Spinal cord (tissue), 10 donors: Measurements from ENCODE around the gene CST7. TPM values are rescaled to one million over a fixed set of nuclear protein-coding genes. Genes with fewer than 3 reads are reported as not detected.
"Not testable (repeated sequence)": the region's sequence is repeated elsewhere in the genome, so short reads cannot be mapped to it uniquely, and the experiment has no call there.

Source experiments
- DNase-seq, 6 donors: peaks; one replicate each; pipeline versions ENCODE4 v3.0.0 to v3.0.0-alpha.2; 2013 to 2015; ENCODE audit warnings: low spot score in 6 of 6, low read depth in 4 of 6
- H3K27ac ChIP-seq: one replicate; pipeline ENCODE4 v1.5.1; 2013; ENCODE audit warnings: low read depth, low read length, control low read depth
- H3K27me3 ChIP-seq: one replicate; pipeline ENCODE4 v1.6.1; 2013; ENCODE audit warnings: low read length; ENCODE audit not compliant: control insufficient read depth, insufficient read depth
- H3K36me3 ChIP-seq: one replicate; pipeline ENCODE4 v1.6.1; 2013; ENCODE audit warnings: low read length; ENCODE audit not compliant: control insufficient read depth, insufficient read depth
- H3K4me1 ChIP-seq: one replicate; pipeline ENCODE4 v1.6.1; 2013; ENCODE audit warnings: low read length; ENCODE audit not compliant: control insufficient read depth, insufficient read depth
- H3K4me3 ChIP-seq: one replicate; pipeline ENCODE4 v1.5.1; 2013; ENCODE audit warnings: low read depth, low read length, control low read depth
- H3K9me3 ChIP-seq: one replicate; pipeline ENCODE4 v1.6.1; 2013; ENCODE audit warnings: low read length; ENCODE audit not compliant: control insufficient read depth, insufficient read depth
- WGBS: methylation state at CpG from one replicate; pipeline ENCODE4 v1.1.5; 2013; ENCODE audit warnings: missing lambda C conversion rate; ENCODE audit not compliant: insufficient coverage; 5-methylcytosine and 5-hydroxymethylcytosine counted together
- polyA plus RNA-seq, 2 donors: library from polyadenylated mRNA; unstranded; fragments of 120-200 nt; gene quantifications; one replicate each; pipeline ENCODE4 v1.2.1, GENCODE V29; 2013; ENCODE audit not compliant: insufficient read length in 2 of 2
- total RNA-seq, 2 donors: library from RNA; depleted of rRNA in 1 of 2; stranded (reverse); fragments of 120-200 nt in 1 of 2; fragments of >200 nt in 1 of 2; gene quantifications; one replicate each; pipeline versions ENCODE4 v1.2.3 to v1.2.4, GENCODE V29; 2013 to 2014
- donor health status: healthy.

The CST7 gene
- total and polyA plus RNA-seq, 4 donors: 0.55 to 8.5 TPM; not detected in 2

- H3K4me1 ChIP-seq: no peaks in the 10 kb centered on the region
- peaks cover 2% of the 10 kb centered on the region for H3K9me3 ChIP-seq
- WGBS: 85% methylated on average over 5 of the region's 7 CpGs
- no peak overlapping the region for H3K4me3 ChIP-seq
- no peak for DNase-seq
- no peak overlapping the region for H3K27ac ChIP-seq
- no peaks in the 10 kb centered on the region for H3K27me3 ChIP-seq
- H3K36me3 ChIP-seq: no peaks in the 10 kb centered on the region
Observed at GRCh38 chr20:24936526-24937407, 12.3 kb upstream of the CST7 start.

GRCh38 chr20:24937579-24937978 is 11.5 kb upstream of the CST7 start:
- H3K4me3 ChIP-seq: no peak overlapping the region
- peaks cover 5% of the 10 kb centered on the region for H3K9me3 ChIP-seq
- H3K27me3 ChIP-seq: no peaks in the 10 kb centered on the region
- WGBS: 0% methylated on average over 1 of the region's 1 CpG
- no peak for DNase-seq
- no peaks in the 10 kb centered on the region for H3K4me1 ChIP-seq
- no peaks in the 10 kb centered on the region for H3K36me3 ChIP-seq
- H3K27ac ChIP-seq: no peak overlapping the region

GRCh38 chr20:24938498-24938897 is 10.6 kb upstream of the CST7 start:
- H3K4me3 ChIP-seq: no peak overlapping the region
- WGBS: 91% methylated on average over 5 of the region's 5 CpGs
- no peaks in the 10 kb centered on the region for H3K4me1 ChIP-seq
- no peaks in the 10 kb centered on the region for H3K36me3 ChIP-seq
- DNase-seq: no peak
- H3K27ac ChIP-seq: no peak overlapping the region
- no peaks in the 10 kb centered on the region for H3K27me3 ChIP-seq
- H3K9me3 ChIP-seq: peaks cover 5% of the 10 kb centered on the region

GRCh38 chr20:24939036-24939435 is 10.0 kb upstream of the CST7 start:
- Histone ChIP-seq H3K9me3 (peaks cover 5% of the 10 kb centered on the region), H3K4me3 (no peak overlapping the region), H3K27me3 (no peaks in the 10 kb centered on the region), H3K4me1 (no peaks in the 10 kb centered on the region), H3K27ac (no peak overlapping the region), H3K36me3 (no peaks in the 10 kb centered on the region)
- 40% methylated on average over 3 of the region's 4 CpGs for WGBS
- DNase-seq: peak in 2 of 6 donors; percentile 7 to 72

GRCh38 chr20:24942679-24943078 is 6.4 kb upstream of the CST7 start:
- WGBS: 67% methylated on average over 5 of the region's 6 CpGs
- DNase-seq: no peak

GRCh38 chr20:24943196-24943595 is 5.9 kb upstream of the CST7 start:
- no peak overlapping the region for H3K4me3 ChIP-seq
- H3K27me3 ChIP-seq: no peaks in the 10 kb centered on the region
- no peaks in the 10 kb centered on the region for H3K4me1 ChIP-seq
- H3K9me3 ChIP-seq: peaks cover 5% of the 10 kb centered on the region
- H3K36me3 ChIP-seq: no peaks in the 10 kb centered on the region
- 100% methylated on average over 3 of the region's 4 CpGs for WGBS
- no peak overlapping the region for H3K27ac ChIP-seq
- DNase-seq: no peak

More at GRCh38 chr20:24942679-24943078, 6.4 kb upstream of the CST7 start:
- H3K27ac ChIP-seq: no peak overlapping the region
- no peaks in the 10 kb centered on the region for H3K4me1 ChIP-seq
- H3K4me3 ChIP-seq: no peak overlapping the region
- H3K36me3 ChIP-seq: no peaks in the 10 kb centered on the region
- no peaks in the 10 kb centered on the region for H3K27me3 ChIP-seq
- peaks cover 5% of the 10 kb centered on the region for H3K9me3 ChIP-seq

- Histone ChIP-seq H3K9me3 (peaks cover 5% of the 10 kb centered on the region), H3K27ac (no peak overlapping the region), H3K27me3 (no peaks in the 10 kb centered on the region), H3K36me3 (no peaks in the 10 kb centered on the region), H3K4me3 (no peak overlapping the region), H3K4me1 (no peaks in the 10 kb centered on the region)
- DNase-seq: no peak
- 40% methylated on average over 1 of the region's 3 CpGs for WGBS
Observed at GRCh38 chr20:24943731-24944130, 5.3 kb upstream of the CST7 start.

GRCh38 chr20:24946376-24946775 is 2.7 kb upstream of the CST7 start:
- WGBS: no CpG with 5 or more reads among the region's 1 CpG
- not testable (repeated sequence) for DNase-seq, H3K27ac ChIP-seq, H3K27me3 ChIP-seq, H3K36me3 ChIP-seq, H3K9me3 ChIP-seq, H3K4me3 ChIP-seq, H3K4me1 ChIP-seq

- H3K9me3 ChIP-seq, H3K27ac ChIP-seq, H3K36me3 ChIP-seq, H3K4me3 ChIP-seq, H3K27me3 ChIP-seq, DNase-seq, H3K4me1 ChIP-seq: not testable (repeated sequence)
- no CpG with 5 or more reads among the region's 4 CpGs for WGBS
Observed at GRCh38 chr20:24948396-24948938, 602 bp upstream of the CST7 start.

- H3K27ac ChIP-seq: no peak overlapping the region
- DNase-seq: no peak
Observed at GRCh38 chr20:24949756-24950127, 673 bp downstream of the CST7 start.

More at GRCh38 chr20:24949756-24950127, 673 bp downstream of the CST7 start:
- Histone ChIP-seq H3K9me3 (no peaks in the 10 kb centered on the region), H3K4me3 (no peak overlapping the region), H3K4me1 (peaks cover 6% of the 10 kb centered on the region), H3K36me3 (peaks cover 8% of the 10 kb centered on the region), H3K27me3 (no peaks in the 10 kb centered on the region)
- 65% methylated on average over 5 of the region's 6 CpGs for WGBS
